Activated CD8-positive, alpha-beta memory T cell treated with anti-CD3 and anti-CD28 coated beads, Interleukin-2, amount 50 U/mL, for 48 hours (primary cell): ENCODE results near the gene PITX1.

Experiments used
- DNase-seq: peaks from one replicate; pipeline ENCODE4 v3.0.0-alpha.2; 2020

Gene PITX1

GRCh38 chr5:135061001-135061400 lies 27.0 kb upstream of the PITX1 start:
- DNase-seq: no peak

- DNase-seq: no peak
These were observed 26.0 kb upstream of the PITX1 start for GRCh38 chr5:135060021-135060420.

- no peak for DNase-seq
These were observed 25.2 kb upstream of the PITX1 start for GRCh38 chr5:135059000-135059923.

- no peak for DNase-seq
These were observed 24.3 kb upstream of the PITX1 start for GRCh38 chr5:135058331-135058732.

- DNase-seq: no peak
These were observed 23.2 kb upstream of the PITX1 start for GRCh38 chr5:135057233-135057632.

GRCh38 chr5:135056316-135057030 lies 22.4 kb upstream of the PITX1 start:
- DNase-seq: no peak

- no peak for DNase-seq
These were observed 21.4 kb upstream of the PITX1 start for GRCh38 chr5:135055396-135055795.

- no peak for DNase-seq
These were observed 20.5 kb upstream of the PITX1 start for GRCh38 chr5:135054546-135054945.

- no peak for DNase-seq
These were observed 20.0 kb upstream of the PITX1 start for GRCh38 chr5:135053989-135054388.

- no peak for DNase-seq
These were observed 19.2 kb upstream of the PITX1 start for GRCh38 chr5:135053278-135053677.

- no peak for DNase-seq
These were observed 18.6 kb upstream of the PITX1 start for GRCh38 chr5:135052511-135053145.

GRCh38 chr5:135051872-135052271 lies 17.8 kb upstream of the PITX1 start:
- no peak for DNase-seq

GRCh38 chr5:135051399-135051798 lies 17.4 kb upstream of the PITX1 start:
- no peak for DNase-seq

GRCh38 chr5:135050244-135050767 lies 16.3 kb upstream of the PITX1 start:
- no peak for DNase-seq

- DNase-seq: no peak
These were observed 14.9 kb upstream of the PITX1 start for GRCh38 chr5:135048930-135049329.

- no peak for DNase-seq
These were observed 14.3 kb upstream of the PITX1 start for GRCh38 chr5:135048286-135048685.

GRCh38 chr5:135047347-135047695 lies 13.3 kb upstream of the PITX1 start:
- no peak for DNase-seq

GRCh38 chr5:135046661-135047346 lies 12.8 kb upstream of the PITX1 start:
- no peak for DNase-seq

GRCh38 chr5:135045488-135045887 lies 11.5 kb upstream of the PITX1 start:
- no peak for DNase-seq

- no peak for DNase-seq
These were observed 8.6 kb upstream of the PITX1 start for GRCh38 chr5:135042595-135042994.

GRCh38 chr5:135041726-135042125 lies 7.7 kb upstream of the PITX1 start:
- DNase-seq: no peak

- DNase-seq: no peak
These were observed 7.1 kb upstream of the PITX1 start for GRCh38 chr5:135041145-135041587.
